NCI-H524 treated with DMSO at 0.1 percent for 48 hours (cell line): ENCODE data around the gene NDUFS3.
A peak's percentile ranks its signal among the peaks of the same experiment; 100 is the strongest.
"Not testable (repeated sequence)": the region's sequence is repeated elsewhere in the genome, so short reads cannot be mapped to it uniquely, and the experiment has no call there.

Source experiments
- DNase-seq: peaks from one replicate; lab custom pipeline; 2025; lab: John Stamatoyannopoulos, UW

The NDUFS3 gene

DNA sequence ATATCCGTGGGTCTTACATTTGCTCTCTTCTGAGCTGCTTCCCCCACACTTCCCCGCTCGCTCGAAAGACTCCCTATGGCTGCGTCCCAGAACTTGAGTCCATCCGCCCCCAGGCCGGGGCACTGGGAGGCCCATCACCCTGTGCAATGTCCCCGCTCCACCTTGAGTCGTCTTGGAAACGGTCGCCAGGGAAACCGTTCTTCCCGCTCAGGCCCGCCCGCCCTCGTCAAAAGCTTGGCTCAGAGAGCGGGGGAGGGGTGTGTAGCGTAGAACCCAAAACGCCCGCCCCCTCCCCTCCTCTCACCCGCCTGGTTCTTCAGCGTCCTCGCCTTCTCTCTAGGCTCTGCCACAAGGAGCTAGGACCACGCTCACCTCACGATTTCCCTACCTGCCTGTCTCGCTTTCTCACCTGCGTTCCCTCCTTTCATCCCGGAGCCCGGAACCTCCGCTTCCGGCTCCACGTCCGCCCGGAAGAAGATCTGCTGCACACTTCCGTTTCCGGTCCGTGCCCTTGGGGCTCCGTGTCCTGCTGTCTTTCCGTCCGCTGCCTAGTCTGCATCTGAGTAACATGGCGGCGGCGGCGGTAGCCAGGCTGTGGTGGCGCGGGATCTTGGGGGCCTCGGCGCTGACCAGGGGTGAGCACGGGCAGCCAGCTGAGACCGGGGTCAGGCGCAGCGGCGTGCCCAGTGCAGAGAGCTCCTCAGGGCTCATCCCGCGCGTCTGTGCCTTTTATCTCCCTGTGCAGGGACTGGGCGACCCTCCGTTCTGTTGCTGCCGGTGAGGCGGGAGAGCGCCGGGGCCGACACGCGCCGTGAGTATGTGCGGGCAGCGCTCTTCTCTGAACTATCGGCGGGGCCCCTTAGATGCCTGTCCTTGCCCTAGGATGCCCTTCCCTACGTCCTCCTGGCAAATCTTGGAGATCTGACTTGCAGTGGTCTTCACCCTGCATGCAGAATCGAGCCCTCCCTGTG is at the start of gene NDUFS3, which contains the start of gene KBTBD4:
TSS of gene NDUFS3 (plus strand) at position 551 of the 971 bp plus-strand sequence. CDS start at position 569, 18 bp downstream.
TSS of gene KBTBD4 (minus strand) at position 447 of the 971 bp plus-strand sequence. CDS start at position 428, 19 bp downstream.
- peak; percentile 68 for DNase-seq

DNA sequence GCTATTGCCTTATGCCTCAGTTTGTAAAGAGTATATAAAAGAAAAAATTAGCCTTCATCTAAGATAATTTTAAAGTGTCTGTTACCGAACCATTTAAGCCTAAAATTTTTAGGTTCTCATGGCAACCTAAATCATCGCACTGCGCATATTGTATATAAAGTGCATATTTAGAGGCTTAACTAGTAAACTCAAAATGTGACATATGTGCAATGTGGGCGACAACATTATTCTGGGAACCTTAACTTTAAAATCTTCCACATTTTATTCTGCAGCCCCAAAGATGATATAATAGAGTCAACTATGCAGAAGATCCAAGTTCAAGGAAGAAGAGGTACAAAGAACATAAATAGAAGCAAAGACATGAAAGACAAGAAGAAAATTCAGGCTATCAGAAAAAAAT is 48.9 kb upstream of the NDUFS3 start:
- no peak for DNase-seq

DNA sequence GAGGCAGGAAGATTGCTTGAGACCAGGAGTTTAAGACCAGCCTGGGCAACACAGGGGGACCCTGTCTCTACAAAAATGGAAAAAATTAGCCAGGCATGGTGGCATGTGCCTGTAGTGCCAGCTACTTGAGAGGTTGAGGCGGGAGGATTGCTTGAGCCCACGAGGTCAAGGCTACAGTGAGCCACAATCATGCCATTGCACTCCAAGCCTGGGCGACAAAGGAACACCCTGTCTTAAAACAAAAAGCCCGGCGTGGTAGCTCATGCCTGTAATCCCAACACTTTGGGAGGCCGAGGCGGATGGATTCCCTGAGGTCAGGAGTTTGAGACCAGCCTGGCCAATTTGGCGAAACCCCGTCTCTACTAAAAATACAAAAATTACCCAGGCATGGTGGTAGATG is 48.2 kb upstream of the NDUFS3 start:
- DNase-seq = not testable (repeated sequence)

DNA sequence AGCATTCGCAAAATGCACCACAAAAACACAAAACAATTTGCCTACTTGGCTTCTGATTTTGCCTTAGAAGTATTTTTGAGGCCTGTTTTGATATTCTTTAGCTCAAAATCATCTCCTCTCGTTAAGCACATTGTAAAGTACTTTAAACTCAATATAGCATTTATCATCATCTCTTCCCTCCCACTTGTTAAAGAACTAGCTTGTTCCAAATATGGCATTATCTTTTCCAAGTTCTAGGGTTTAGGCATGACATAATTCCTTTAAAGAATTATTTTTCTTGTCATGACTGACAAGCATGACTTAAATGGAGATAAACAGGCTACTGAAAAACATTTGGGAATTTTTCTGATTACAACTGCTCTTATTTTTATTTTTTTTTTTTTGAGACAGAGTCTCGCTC is 47.2 kb upstream of the NDUFS3 start:
- no peak for DNase-seq

DNA sequence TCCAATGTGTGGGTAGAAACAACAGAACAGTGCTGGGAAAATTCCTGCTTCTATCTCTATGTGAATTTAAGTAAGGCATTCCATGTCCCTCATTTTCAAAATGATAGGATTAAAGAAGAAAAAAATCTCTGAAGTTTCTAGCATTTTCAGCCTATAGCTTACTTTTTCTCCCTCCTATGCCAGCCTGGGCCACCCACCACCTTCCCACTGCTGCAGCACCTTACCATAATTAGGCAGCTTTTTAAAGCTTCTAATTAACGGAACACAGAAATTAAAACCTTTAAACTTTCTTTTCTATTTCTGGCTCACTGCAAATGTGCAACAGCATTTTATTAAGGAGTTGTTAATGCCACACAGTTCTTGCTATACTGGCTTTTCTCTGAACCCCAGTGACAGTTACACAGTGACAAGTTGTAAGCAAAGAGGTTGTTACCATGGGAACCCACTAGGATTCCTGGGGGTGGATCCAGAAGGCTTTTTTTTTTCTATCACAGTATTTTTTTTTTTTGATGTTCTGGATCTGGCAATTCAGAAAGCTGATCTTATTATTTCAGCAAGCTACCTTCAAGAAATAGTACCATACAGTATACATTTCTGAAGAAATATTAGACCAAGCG is 46.2 kb upstream of the NDUFS3 start:
- DNase-seq = no peak

DNA sequence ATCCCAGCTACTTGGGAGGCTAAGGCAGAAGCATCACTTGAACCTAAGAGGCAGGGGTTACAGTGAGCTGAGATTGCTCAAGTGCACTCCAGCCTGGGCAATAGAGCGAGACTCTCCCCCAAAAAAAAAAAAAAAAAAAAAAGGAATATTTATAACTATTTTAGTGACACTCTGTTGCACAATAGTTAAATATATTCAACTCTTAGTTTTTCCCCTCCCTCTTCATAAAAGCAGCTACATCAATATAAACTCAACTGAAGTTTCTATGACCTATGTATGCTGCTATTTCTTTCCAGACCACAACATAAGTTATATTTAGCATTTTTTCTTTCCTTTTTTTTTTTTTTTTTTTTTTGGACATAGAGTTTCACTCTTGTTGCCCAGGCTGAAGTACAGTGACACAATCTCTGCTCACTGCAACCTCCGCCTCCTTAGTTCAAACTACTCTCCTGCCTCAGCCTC is 45.2 kb upstream of the NDUFS3 start:
- no peak for DNase-seq

DNA sequence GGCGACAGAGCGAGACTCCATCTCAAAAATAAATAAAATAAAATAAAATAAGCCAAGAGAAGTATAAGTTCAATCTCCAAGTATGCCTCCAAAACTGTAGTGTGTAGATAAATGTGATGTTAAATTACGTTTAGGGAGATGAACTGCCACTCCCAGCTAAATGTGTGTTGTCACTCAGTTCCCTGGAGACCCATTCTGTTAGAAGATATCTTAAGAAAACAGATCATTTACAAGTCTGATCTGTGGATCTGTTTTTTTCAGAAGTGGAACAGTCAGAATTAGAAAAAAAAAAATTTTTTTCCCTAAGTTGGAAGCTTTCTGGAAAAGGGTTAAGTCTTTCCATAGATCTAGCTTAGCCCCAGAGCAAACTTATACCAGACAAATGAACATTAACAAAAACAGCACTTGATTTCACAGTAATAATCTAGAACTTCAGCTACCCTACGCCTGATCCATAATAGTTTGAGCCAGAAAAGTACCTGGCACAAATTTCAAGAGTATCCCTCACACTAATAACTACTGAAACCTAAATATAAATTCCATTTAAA is 44.1 kb upstream of the NDUFS3 start:
- no peak for DNase-seq

DNA sequence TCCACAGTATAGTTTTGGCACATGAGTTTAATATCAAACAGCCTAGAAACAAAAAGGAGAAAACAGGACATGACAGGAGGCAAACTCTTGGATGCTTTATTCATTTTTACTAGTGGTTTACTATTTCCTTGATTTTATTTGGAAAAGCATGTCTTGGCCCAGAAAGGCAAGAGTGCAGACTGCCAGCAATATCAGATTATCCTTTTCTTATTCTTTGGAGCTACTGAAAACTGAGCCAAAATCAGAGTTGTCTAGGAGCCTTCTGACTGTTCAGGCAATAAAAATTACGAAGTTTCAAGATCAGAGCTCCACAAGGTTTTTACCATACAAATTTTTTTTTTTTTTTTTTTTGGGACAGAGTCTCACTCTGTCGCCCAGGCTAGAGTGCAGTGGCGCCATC is 42.0 kb upstream of the NDUFS3 start:
- DNase-seq = no peak

DNA sequence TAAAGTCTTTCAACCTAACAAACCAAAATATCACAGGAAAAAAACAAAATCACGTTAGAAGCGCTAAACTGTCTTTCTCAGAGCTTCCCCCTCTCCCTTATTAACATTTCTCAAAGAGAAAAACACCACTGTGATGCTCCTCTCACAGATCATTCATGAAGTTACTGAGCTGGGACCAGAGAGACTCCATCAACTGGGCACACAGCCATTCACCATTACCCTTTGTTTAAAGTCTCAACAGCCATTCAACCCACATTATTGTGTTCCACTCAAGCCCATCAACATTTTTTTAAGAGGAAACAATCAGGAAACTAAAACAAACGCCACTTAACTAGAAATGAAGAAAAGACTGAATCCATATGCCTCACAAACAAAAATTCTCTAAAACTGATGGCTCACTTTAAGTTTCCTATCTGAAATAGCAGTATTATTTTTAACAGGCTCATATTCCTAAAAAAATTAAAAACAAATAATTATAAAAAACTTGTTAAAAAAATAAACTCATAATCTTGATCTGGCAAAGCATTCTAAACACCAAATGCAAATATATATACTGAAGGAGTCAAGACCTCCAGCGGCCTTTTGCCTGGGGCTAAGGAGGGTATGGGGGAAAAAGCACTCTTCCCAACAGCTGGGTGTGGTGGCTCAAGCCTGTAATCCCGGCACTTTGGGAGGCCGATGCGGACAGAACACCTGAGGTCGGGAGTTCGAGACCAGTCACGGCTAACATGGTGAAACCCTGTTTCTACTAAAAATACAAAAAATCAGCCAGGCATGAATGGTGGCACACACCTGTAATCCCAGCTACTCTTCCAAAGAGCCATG is 39.9 kb upstream of the NDUFS3 start:
- DNase-seq = no peak

DNA sequence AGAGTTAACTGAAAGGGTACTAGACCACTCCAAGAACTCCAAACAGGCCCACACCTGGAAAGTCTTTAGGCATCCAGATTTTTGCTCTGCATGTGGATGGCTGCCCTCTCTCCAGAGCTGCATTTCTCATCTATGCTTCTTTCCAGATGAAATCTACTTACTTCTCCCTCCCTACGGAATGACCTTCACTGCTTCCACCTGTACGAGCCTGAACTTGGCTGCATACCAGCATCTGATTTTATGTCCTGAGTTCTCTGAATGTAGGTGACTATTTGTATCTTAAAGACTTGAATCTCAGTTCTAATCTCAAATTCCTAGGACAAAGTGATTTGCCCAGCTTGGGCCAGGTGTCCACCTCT is 39.2 kb upstream of the NDUFS3 start:
- no peak for DNase-seq

DNA sequence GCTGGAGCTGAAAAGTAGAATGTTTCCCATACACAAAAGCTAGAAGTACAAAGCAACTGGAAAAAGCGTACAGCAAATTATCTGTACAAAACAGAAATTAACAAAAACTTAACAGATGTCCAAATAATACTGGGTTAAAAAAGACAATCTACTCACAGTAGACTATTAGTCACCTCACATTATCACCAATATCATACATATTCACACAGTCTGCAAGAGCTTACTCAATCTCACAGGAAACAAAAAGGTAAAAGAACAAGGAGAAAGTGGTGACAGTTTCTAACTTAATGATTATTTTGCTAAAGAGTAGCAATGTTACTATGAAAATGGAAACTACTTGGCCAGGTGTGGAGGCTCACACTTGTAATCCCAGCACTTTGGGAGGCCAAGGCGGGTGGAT is 37.8 kb upstream of the NDUFS3 start:
- no peak for DNase-seq

DNA sequence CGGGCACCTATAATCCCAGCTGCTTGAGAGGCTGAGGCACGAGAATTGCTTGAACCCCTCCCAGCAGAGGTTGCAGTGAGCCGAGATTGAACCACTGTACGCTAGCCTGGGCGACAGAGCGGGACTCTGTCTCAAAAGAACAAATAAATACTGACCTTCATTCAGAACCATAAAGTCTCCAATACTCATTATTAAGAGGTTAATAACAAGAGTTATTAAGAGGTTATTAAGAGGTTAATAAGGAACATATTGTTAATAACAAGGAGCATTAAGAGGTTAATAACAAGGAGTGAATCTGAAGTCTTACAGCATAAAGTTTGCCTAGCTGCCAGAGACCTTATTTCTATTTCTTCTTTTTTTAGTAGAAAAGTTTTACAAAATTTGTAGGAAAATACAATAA is 33.6 kb upstream of the NDUFS3 start:
- no peak for DNase-seq

DNA sequence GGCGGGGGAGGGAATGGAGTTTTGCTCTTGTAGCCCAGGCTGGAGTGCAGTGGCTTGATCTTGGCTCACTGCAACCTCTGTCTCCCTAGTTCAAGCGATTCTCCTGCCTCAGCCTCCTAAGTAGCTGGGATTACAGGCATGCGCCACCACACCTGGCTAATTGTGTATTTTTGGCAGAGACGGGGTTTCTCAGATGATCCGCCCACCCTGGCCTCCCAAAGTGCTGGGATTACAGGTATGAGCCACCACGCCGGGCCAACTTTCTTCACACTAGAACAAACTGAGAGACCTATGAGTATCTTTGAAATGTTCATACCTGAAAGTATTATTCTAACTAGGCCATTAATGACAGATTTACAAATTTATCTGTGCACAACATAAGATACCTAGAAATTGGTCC is 32.6 kb upstream of the NDUFS3 start:
- not testable (repeated sequence) for DNase-seq

DNA sequence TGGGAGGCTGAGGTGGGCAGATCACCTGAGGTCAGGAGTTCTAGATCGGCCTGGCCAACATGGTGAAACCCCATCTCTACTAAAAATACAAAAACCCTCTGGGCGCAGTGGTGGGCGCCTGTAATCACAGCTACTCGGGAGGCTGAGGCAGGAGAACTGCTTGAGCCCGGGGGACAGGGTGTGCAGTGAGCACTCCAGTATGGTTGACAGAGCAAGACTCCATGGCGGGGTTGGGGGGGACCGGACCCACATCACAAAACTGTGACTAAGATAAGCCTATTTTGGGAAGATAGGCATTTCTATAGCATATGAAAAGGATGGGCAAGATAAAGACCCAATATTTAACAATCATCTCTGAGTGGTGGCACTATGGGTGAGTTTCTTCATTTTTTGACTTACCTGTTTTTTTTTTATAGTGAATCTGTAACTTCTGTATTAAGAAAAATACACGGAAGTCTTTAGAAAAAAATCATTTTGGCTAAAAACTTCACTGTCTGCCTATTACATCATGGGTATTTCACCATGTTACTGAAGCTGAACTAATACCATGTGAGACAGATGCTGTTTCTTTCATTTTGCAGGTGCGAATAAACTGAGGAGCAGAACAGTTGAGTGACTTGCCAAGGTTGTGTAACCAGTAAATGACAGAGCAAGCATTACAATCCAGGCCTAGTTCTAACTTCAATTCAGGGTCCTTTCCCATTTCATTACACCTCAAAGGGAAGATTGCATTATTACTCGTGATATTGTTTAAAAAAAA is 28.4 kb upstream of the NDUFS3 start:
- no peak for DNase-seq

DNA sequence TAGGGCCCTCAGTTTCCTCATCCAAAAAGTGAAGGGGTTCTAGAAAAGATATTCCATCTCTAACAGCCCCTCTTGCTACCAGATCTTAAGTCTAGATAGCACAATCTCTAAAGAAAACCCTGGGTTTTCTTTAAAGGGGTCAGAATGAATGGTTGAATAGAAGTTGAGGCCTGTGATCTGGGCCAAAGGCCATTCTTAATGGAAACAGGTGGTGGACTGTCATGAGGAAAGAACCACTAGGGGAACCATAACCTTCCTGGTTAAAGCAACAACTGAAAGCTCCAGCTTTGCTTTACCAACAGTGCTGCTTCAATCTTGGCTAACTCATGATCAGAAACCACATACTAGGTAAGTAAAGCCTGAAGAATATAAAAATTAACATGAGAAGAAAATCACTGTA is 27.8 kb upstream of the NDUFS3 start:
- no peak for DNase-seq

DNA sequence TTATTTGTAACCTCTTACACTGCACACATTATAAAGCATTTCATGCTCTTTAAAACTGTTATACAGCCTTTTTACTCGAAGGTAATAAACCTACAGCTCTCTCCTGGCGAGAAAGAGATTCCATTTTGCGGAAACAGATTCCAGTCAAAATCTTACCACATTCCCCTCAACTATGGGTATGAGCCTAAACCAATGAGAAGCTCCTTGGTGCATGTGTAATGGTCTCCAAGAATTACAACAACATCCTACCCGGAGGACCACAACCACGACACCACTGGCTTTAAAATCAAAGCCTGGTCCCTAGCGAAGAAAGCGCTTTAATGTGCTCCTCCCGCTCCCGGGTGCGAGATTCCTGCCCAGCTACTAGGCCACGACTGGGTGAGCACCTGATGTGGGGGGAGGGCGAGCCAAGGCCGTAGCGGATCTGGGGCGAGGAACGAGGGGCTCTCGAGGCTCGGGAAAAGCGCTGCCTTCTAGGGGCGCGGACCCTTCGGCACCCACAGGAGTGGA is 26.8 kb upstream of the NDUFS3 start:
- no peak for DNase-seq

DNA sequence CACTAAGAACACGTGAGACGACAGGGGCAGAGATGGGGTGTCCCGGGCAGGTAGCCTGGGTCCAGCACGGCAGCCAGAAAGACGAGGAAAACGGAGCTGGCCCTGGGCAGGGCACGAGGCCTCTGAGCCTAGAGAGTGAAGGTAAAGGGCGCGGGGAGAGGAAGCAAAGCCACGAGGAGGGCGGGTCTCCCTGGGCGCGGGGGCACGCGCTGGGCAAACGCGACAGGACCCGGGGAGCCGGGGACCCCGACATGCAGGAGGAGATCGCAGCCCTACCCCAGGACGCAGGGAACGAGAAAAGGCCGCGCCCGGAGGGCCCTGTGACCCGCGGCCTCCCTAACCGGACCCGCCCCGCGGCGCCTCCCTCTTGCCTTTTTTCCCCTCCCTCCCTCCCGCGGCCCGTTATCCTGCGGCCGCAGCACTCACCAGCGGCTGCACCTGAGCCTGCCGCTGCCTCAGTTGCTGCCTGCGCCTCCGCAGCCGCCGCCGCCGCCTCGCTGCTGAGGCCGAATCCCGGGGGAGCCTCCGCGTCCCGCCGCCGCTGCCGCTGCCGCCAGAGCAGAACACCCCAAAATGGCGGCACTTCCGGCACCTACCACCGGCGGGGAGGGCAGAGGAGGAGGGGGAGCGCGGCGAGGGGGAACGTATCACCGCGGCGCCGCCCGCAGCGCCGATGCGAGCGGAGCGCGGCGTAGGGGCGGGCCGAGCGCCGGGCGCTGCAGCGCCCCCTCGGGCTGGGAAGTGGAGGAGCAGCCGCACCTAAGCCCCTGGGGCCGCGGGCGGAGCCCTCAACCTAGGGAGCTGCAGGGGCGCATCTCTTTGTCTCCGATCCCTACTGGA is 26.1 kb upstream of the NDUFS3 start, which contains the start of gene CELF1:
TSS of gene CELF1 (minus strand) at position 567 of the 840 bp plus-strand sequence. CDS start 53,609 bp downstream, outside the sequence.
- peak; percentile 48 for DNase-seq

DNA sequence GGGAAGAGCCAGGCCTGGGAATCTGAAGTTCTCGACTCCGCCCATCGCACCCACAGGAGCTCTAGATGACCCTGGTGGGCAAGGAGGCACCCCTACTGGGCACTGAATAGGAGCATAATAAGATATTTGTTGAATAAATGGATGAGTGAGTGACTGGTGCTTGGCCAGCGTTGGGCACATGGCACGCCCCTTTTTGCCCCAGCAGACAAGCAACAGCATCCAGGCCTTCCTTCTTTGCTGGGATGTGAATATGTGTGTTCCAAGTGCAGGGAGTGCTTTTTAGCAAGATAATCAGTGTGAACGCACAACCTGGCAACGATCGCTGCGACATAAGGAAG is 25.5 kb upstream of the NDUFS3 start:
- DNase-seq = no peak

DNA sequence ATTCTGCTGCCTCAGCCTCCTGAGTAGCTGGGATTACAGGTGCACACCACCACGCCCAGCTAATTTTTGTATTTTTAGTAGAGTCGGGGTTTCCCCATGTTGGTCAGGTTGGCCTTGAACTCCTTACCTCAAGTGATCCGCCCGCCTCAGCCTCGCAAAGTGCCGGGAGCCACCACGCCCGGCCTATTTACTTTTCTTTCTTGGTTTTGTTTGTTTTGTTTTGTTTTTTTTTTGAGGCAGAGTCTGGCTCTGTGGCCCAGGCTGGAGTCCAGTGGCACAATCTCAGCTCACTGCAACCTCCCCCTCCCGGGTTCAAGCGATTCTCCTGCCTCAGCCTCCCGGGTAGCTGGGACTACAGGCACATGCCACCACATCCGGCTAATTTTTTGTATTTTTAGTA is 21.9 kb upstream of the NDUFS3 start:
- DNase-seq = not testable (repeated sequence)

DNA sequence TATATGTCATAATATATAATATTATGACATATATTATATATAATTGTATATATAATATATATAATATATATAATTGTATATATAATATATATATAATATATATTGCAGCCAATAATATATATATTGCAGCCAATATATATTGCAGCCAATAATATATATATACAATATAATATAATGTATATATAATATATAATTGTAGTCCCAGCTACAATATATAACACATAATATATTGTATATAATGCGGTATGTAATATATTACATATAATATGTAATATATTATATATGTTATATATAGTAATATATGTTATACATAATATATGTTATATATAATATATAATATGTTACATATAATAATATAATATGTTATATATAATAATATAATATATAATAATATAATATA is 20.2 kb upstream of the NDUFS3 start:
- no peak for DNase-seq
